Erythroblast (primary cell): ENCODE data around the gene DEFB119.

Experiments used
- GATA1 ChIP-seq: IDR thresholded peaks from 2 replicates; pipeline ENCODE4 v1.6.1; 2011; ENCODE audit warnings: low read depth, mild to moderate bottlenecking, control low read depth, low read length, moderate library complexity
- POLR2A ChIP-seq: IDR thresholded peaks from 2 replicates; pipeline ENCODE4 v1.6.1; 2011; ENCODE audit warnings: mild to moderate bottlenecking, low read length

DNA sequence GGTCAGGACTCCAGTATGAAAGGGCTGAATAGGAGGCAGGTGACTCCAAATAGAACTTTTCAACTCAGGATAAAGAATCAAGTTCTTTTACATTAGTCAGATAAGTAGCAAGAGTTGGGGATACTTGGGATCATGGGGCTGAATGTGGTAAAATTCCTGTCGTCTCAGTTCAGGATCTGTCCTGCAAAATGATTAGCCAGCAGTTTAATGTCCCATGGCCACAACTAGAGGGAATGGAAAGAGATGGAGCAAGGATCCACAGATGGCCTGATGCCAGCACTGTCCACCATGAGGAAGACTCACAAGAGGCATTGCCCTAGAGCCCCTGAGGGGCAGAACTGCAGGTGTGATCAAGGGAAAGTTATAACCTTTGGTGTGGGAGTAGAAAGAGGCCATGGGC lies 13.5 kb upstream of the DEFB119 start:
- TF ChIP-seq POLR2A (no peak), GATA1 (no peak)
